Stimulated activated CD4-positive, alpha-beta T cell treated with anti-CD3 and anti-CD28 coated beads, Interleukin-4, amount 100 ng/mL, for 24 hours (primary cell): Measurements from ENCODE around the gene NF1.
"Not testable (repeated sequence)": the region's sequence is repeated elsewhere in the genome, so short reads cannot be mapped to it uniquely, and the experiment has no call there.

Experiments
- DNase-seq: peaks from one replicate; pipeline ENCODE4 v3.0.0-alpha.2; 2020

Gene NF1

DNA sequence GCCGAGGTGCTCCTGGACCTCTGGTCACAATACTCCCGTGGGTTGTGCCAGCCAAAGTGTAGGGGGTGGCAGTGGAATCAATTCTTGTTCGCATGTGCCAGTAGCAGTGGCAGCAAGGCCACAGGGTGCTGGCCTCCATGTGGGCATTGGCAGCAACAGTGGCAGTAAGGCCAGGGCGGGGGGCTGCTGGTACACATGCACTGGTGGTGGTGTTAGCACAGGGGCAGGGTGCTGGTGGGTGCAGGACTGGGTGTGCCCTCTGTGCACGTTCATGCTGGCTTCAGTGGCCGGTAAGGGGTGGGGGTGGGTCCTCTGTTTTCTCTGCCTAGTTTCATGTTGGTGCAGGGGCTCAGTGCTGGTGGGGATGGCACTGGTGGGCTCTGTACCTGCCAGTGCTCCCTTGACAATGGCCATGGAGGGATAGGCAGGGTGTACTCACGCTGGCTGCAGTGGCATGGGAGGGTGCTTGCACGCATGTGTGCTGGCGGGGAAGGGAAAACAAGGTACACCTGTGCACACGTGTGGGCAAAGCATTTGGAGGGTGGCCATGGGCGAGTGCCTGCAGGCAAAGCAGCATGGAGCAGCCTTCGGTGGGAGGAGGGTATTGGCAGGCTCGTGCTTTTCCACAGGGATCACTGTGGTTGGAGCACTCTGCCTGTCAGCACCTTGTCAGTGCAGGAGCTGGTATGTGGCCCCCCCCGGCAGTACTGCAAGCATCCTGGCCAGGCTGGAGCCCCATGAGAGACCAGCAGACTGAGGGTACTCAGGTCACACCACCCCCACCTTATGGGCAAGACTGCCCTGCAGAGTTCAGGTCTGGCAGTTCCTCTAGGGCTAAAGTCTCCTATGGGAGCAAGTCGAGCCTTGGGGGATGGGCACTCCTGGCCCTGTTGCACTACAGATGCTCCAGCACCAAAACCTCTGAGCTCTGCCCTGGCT is 35.8 kb downstream of the NF1 start:
- DNase-seq, result no peak

DNA sequence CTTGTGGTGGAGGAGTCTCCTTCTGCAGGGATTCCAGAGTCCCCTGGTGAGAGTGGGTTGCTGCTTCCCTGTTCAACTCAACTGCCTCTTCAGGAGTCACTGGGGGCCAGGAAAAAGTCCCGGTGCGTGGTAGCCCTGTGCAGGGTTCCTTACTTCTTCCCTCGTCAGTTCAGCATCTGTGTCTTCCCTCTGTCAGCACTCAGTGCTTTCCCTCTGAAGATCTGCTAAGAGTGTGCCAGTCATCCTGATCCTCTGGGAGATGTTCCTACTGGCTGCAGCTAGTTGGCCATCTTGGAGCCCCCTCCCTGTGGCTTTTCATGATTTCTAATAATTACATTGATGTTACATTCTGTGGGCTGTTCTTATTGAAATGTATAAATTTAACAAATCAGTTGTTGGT is 36.5 kb downstream of the NF1 start:
- DNase-seq, result no peak

DNA sequence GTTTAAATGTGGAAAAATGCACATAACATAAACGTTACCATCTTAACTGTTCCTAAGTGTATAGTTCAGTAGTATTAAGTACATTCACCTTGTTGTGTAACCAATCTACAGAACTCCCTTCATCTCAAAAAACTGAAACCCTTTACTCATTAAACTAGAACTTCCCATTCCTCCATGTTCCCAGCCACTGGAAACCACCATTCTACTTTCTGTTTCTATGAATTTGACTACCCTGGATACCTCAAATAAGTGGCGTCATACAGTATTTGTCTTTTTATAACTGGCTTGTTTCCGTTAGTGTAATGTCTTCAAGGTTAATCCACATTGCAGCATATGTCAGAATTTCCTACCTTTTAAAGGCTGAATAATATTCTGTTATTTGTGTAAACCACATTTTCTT is 38.2 kb downstream of the NF1 start:
- no peak for DNase-seq

DNA sequence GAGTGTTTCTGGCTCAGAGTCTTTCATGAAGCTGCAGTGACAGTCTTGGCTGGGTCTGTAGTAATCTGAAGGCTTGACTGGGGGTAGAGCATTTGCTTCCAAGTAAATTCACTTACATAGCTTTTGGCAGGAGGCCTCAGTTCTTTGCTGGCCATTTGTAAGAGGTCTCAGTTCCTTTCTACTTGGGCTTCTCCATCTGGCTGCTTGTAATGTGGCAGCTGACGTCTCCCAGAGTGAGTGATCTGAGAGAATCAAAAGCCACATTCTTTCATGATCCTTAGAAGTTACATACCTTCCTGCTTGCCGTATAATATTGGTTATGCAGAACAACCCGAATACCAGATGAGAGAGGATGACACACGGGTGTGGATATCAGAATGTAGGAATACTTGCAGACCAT is 39.8 kb downstream of the NF1 start:
- DNase-seq, result no peak

DNA sequence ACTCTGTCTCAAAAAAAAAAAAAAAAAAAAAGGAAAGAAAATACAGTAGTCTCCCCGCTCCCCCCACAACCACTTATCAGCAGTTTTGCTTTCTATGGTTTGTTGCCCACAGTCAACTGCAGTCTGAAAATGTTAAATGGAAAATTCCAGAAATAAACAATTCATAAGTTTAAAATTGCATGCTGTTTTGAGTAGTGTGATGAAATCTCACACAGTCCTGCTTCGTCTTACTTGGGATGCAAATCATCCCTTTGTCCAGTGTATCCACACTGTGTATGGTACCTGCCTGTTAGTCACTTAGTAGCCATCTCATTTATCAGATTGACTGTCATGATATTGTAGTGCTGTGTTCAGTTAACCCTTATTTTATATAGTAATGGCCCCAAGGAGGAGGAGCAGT is 41.5 kb downstream of the NF1 start:
- DNase-seq, result no peak

DNA sequence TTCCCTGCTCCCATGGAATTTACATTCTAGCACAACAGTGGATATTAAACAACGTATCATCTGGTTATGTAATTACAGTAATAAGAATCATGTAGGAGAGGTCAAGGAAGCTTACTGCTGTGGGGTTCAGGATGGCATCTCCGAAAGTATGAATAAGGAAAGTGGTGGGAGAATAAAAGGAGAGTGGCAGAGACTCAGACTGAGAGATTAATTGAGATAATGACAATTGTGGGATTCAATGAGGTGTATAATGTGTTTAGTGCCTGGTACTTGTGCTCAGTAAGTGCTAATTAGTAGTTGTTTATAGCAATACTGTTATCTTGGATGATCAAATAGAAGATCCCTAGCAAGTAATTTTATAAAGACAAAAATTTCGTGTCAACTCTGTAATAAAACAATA is 45.3 kb downstream of the NF1 start:
- DNase-seq, result no peak

DNA sequence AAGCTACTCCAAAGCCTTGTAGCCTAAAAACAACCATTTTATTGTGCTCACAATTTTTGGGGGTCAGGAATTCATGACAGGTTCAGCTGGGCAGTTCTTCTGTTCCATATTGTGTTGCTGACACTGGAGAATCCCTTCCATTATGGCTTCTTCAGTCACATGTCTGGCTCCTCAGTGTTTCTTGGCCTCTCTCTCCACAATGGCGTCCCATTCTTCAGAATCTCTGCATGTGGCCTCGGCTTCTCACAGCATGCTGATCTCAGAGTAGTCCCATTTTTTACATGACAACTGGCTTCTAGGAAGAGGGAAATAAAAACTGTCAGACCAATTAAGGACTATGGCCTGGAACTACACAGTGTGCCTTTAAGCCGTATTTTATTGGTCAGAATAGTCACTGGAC is 49.7 kb downstream of the NF1 start:
- no peak for DNase-seq

DNA sequence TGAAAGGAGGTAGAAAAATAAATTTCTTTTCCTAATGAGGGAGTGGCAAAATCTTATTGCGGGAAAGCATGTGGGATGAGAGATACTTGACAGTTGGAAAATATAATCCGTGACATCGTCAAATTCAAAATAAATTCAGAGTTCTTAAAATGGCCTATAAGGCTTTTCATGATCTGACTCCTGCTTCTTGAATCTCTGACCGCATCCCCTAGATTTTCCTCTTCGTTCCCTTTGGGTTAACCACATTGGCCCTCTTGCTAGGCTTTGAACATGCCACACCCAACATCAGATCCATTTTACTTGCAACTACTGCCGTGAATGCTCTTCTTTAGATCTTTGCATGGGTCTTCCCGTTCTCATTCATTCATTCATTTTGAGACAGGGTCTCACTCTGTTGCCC is 50.1 kb downstream of the NF1 start:
- no peak for DNase-seq

DNA sequence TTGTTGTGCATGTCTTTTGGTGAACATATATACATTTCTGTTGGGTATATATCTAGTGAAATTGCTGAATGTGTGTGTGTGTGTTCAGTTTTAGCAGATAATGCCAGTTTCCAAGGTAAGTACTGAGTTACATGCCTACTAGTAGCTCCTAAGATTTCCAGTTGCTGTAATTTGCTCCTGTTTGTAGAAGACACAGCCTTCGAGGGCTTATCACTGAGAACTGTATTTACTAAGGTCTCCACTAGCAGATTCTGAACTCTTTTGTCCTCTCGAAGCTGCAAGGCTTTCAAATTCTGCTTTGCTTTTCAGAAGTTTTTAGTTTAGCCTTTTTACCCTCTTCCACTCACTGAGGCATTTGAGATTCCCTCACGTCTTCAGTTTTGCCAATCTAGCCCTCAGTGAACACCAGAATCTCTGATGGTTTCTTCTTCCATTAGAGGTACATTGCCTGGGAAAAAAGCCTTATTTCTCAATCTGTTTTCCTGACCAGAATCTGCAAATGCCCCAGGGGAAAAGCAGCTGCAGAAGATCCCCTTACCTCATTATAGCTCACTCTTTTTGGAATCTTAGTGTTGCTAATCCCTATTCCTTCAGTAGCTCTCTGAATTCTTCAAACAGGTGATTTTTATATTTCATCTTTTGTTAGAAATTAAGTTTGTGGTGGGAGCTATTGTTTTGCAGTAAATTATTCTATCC is 52.9 kb downstream of the NF1 start:
- no peak for DNase-seq

DNA sequence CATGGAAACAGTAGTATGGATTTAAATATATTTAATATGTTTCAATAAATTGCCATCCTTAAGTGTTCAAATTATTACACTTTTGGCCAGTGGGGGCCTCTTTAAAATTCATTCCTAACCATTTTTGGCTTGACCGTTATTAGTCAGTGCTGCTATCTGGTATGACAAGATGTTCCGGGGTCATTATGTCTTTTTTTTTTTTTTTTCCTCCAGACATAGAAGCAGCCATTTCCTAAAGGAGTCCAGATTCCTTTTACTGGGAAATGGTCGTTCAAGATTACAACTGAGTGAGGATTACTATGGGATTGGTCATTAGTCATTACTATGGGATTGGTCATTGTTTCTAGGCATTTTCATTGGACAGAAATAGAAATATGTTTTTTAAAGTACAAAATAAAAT is 53.4 kb downstream of the NF1 start:
- DNase-seq, result no peak

DNA sequence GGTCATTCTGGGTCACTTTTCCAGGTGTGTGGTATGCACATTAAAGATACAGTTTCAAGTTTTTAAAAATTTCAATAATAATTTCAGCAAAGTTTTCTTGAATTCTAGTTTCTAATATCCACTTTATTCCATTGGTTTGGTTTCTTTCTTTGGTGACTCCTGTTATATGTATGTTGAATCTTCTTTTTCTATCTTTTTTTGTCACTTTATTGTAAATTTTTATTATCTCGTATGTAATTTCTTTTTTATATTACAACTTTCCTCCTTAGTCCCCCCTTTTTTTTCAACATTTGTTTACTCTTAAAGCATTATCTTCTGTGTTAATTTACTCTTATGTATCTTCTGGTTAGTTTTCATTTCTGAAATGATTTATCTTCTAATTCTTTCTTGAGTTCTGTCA is 57.5 kb downstream of the NF1 start:
- no peak for DNase-seq

DNA sequence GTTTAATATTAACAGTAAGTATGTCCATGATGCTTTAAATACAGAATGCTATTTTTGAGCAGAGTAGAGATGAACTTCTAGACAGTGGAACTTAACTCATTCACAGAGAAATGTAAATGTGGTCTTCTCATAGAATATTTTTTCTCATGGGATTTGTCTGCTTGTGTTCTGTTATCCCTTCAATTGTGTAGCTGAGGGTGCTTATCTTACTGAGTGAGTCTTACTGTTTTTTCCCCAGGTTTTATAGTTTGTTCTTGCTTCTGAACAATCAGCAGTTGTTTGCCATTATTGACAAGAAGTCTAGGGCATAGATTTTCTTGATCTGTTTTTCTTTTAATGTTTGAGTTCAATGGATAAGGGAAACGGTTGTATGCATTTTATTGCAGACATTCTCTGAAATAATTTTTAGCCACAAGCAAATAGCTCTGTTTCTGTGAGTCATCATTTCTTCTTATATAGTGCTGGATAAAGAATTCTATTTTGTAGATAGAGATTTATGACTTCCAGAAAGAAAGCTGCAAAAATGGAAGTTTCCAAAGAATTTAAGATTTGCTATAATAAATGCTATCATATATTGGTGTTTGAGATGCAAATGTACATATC is 60.5 kb downstream of the NF1 start:
- DNase-seq, result no peak

DNA sequence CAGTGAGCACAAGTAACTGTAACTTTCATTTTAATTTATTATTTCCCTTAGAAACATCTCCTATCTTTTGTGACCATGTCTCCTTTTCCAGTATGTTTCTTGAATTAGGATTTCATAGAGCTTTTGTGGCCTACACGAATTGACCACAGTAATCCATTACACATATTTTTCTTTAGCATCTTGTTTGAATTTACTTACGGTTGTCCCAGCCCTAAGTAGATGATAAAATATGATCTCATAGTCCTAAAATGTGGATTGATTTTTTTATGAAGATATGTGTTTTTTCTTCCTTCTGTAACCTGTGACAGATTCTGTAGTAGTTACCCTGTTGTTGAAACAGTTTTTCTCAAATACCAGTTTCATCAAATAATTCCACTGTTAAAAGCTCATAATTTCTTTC is 61.5 kb downstream of the NF1 start:
- DNase-seq, result no peak

DNA sequence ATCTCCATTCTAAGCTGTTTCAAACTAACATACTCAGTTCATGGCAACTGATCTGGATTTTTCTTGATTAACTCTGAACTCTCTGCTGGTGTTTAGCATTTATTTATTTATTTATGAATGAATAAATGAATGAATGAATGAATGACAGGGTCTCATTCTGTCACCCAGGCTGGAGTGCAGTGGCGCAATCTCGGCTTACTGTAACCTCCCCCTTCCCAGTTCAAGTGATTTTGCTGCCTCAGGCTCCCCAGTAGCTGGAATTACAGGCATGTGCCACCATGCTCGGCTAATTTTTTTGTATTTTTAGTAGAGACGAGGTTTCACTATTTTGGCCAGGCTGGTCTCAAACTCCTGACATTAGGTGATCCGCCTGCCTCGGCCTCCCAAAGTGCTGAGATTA is 62.1 kb downstream of the NF1 start:
- not testable (repeated sequence) for DNase-seq

DNA sequence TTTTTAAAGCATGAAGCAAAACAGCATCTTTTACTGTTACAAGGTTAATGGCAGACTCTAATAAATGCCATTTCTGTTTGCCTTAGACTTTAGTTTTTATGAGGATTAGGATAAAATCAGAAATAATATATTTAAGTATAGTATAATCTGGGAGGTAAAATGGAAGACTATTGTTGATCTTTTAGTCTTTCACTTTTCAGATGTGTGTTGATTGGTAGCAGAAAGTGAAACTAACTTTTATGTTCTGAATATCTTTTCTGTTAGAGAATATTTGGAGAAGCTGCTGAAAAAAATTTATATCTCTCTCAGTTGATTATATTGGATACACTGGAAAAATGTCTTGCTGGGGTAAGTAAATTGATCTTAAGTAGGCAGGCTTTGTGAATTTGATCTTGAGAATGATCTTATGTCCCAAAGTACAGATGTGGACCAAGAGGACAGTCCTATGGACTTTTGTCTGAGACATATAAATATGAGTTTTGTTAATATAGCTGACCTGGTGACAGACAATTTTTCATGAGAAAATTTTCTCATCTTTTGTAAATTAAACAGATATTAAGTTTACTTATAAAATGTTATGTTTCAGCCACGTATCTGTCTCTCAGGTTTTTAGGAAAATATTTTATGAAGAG is 64.1 kb downstream of the NF1 start:
- DNase-seq, result no peak

DNA sequence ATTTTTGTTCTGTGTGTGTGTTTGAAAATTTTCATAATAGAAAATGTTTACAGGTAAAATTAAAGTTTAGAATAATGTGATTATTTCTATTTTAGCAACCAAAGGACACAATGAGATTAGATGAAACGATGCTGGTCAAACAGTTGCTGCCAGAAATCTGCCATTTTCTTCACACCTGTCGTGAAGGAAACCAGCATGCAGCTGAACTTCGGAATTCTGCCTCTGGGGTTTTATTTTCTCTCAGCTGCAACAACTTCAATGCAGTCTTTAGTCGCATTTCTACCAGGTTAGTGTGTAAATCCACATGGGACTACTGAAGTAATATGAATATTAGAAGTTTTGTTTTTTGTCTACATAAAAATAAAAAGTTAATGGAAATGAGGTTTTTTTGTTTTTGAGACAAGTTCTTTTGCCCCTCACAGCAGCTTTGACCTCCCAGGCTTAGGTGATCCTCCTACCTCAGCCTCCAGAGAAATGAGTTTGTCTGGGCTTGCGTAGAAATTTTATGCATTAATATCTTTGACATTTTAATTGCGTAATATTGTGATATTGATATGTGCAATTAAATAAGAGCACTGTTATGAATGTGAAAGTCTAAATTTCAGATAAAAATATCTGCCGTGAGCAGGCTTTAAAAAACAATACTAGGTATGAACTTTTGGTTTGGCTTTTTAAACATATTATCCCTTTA is 68.5 kb downstream of the NF1 start:
- DNase-seq, result no peak

DNA sequence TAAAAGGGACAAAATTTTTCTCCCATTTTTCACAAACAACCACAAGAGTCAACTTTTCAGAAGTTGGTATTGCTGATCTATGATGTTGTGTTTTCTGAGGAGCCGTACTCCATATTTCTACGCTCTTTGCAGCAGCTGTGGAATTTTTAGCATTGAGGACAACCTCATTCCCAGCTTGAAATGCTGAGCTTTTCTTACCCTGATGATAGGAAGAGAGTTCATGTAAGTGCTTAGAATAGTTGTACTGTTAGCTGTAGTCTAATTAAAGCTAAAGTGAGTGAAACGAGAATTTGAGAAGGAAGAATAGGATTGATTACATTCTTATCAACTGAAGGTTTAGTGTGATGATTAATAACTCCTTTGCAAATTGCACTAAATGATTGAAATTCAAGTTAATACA is 72.3 kb downstream of the NF1 start:
- no peak for DNase-seq

DNA sequence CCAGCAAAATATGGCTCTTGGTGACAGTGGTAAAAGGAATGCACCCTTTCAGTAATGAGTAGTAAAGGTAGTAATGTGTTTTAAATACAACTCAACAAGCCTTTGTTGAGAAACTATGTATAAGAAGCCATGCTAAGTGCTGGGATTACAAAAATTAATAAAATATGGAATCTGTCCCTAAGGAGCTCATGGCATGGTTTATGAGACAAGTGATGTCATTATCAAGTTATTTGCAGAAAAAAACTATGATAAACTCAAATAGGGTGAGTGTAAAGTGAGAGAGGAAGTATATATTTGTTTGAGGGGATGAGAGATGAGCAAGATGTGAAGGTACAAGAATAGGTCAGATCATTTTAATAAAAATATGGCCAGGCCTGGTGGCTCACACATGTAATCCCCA is 76.9 kb downstream of the NF1 start:
- no peak for DNase-seq

DNA sequence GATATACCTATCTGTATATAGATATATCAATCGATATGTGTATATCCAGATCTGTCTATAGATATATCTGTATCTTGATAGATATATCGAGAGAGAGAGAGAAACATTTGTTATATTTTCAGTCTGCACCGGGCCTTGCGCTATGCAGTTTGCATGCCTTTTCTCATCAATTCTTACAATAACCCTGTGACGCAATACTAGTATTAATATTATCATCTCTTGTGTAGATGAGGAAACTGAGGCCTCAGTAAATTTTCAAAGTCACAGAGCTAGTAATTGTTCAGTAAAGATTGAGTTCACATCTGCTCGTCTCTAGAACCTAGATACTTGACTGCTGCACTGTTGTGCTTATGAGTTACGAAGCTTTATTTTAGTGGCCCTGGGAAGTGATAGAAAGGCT is 77.6 kb downstream of the NF1 start:
- no peak for DNase-seq

DNA sequence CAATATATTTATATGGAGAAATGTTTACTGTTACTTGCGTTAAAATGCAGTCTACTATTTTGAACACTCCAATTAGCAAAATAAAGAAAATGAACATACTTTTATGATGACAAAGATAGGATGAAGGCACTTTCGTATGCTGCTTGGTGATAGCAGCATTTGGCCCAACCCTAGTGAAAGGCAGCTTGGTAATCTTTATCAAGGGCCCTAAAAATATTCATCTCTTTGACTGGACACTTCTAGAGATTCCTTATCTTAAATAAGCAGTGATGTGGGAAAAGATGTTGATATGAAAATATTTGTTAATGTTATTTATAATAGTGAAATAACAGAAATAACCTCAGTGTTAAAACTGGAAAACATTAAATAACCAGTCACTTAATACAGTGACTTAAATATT is 79.4 kb downstream of the NF1 start:
- no peak for DNase-seq

DNA sequence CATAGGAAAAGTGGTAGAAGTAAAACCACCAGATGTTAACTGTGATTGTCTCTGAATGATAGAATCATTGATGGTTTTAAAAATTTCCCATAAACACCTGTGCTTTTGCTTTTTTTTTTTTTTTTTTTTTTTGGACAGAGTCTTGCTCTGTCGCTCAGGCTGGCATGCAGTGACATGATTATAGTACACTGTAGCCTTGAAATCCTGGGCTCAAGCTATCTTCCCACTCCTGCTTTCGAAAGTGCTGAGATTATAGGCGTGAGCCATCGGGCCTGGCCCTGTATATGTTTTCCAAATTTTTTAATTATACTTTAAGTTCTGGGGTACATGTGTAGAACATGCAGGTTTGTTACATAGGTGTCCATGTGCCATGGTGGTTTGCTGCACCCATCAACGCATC is 80.5 kb downstream of the NF1 start:
- no peak for DNase-seq

DNA sequence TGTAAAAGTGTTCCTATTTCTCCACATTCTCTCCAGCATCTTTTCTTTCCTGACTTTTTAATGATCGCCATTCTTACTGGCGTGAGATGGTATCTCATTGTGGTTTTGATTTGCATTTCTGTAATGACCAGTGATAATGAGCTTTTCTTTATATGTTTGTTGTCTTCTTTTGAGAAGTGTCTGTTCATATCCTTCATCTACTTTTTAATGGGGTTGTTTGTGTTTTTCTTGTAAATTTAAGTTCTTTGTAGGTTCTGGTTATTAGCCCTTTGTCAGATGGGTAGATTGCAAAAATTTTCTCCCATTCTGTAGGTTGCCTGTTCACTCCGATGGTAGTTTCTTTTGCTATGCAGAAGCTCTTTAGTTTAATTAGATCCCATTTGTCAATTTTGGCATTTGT is 81.4 kb downstream of the NF1 start:
- DNase-seq, result not testable (repeated sequence)

DNA sequence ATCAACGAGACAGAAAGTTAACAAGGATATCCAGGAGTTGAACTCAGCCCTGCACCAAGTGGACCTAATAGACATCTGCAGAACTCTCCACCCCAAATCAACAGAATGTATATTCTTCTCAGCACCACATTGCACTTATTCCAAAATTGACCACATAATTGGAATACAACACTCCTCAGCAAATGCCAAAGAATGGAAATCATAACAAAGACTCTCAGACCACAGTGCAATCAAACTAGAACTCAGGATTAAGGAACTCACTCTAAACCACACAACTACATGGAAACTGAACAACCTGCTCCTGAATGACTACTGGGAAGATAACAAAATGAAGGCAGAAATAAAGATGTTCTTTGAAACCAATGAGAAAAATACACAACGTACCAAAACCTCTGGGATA is 84.2 kb downstream of the NF1 start:
- DNase-seq, result not testable (repeated sequence)
